Activated naive CD8-positive, alpha-beta T cell (primary cell): ENCODE results near the gene SYNM.

Experiments used
- H3K27ac Mint-ChIP-seq: one replicate; pipeline ENCODE4 v1.8.0; 2021; ENCODE audit warnings: mixed read lengths
- H3K27me3 Mint-ChIP-seq: one replicate; pipeline ENCODE4 v1.8.0; 2021; ENCODE audit warnings: mixed read lengths
- H3K36me3 Mint-ChIP-seq: one replicate; pipeline ENCODE4 v1.8.0; 2021; ENCODE audit warnings: mixed read lengths
- H3K4me1 Mint-ChIP-seq: one replicate; pipeline ENCODE4 v1.8.0; 2021; ENCODE audit warnings: low read depth, mixed read lengths
- H3K4me3 Mint-ChIP-seq: one replicate; pipeline ENCODE4 v1.8.0; 2021; ENCODE audit warnings: mild to moderate bottlenecking, mixed read lengths
- H3K9me3 Mint-ChIP-seq: one replicate; pipeline ENCODE4 v1.8.0; 2021; ENCODE audit warnings: low read depth, mixed read lengths

SYNM gene

DNA sequence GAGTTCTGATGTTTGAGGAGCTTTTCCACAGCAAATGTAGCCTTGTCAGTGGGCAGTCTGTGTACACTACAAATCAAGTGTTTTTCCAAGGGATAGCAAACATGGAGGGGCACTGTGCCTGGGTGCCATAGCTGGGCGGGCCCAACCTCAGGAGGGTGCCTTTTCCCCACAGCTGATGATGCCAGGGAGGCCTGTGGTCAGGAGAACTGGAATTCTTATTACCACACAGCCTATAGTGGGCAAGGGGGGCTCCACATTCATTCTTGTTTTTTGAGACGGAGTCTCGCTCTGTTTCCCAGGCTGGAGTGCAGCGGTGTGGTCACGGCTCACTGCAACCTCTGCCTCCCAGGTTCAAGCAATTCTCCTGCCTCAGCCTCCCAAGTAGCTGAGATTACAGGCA is 41.8 kb downstream of the SYNM start:
- Mint-ChIP-seq H3K27ac (no peak overlapping the region), H3K9me3 (no peaks in the 10 kb centered on the region), H3K27me3 (no peaks in the 10 kb centered on the region), H3K36me3 (no peaks in the 10 kb centered on the region), H3K4me3 (no peak overlapping the region), H3K4me1 (no peaks in the 10 kb centered on the region)

DNA sequence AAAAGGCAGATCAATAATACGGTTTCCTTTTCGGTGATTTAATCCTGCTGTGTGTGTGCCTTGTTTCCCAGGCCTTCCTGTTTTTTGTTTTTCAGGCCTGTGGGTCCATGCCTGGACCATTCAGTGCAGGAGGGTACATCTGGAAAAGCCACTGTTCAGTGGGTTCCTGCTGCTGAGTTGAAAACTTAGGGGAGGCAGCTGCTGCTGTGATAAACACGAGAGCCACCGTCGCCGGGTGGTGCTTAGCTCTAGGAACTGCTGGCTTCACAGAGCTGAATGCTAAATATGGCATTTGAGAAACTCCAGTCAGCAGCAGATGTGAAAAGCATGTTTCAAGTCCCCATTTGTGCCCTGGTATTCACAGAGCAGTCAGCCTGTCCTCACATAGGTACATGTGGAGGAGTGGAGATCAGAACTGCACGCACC is 44.0 kb downstream of the SYNM start:
- Mint-ChIP-seq H3K27me3 (peaks cover 1% of the 10 kb centered on the region), H3K4me3 (no peak overlapping the region), H3K27ac (no peak overlapping the region), H3K36me3 (no peaks in the 10 kb centered on the region), H3K4me1 (no peaks in the 10 kb centered on the region), H3K9me3 (no peaks in the 10 kb centered on the region)

DNA sequence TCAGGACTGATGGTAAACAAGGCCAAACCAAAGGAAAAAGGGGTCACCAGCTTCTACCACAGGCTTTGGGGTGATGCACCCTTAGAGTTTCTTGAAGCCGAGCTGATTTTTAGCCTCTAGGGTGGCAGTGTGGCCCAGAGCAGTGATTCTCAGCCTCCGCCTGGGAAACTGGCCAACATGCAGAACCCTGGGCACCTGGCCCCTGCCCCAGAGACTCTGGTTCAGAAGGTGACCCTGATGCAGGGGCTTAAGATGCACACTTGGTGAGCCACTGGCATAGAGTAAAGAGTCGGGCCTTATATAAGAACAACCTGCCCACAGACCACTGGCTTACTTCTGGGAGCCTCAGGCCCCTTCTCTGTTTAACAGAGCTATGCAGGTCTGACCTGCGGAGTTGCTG is 44.5 kb downstream of the SYNM start:
- H3K4me3 Mint-ChIP-seq: no peak overlapping the region

DNA sequence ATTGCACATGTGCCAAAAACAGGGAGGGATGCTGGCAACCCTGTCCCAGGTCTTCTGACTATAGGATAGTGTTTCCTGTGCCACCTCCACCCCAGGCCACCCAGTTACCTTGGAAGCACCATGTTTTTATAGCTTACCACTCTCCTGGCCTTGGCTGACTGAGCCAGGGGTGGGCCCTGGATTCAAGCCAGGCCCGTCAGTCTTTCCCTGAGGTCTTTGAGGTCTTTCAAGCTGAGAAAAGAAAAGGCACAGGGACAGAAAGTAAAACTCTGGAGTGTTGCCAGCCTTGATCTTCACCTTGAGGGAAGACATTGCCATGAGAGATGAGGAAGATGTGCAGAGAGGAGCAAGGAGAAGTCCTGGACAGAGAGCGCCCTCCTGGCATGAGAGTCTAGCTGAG is 46.3 kb downstream of the SYNM start:
- Mint-ChIP-seq H3K9me3 (no peaks in the 10 kb centered on the region), H3K27me3 (peaks cover 1% of the 10 kb centered on the region), H3K4me1 (no peaks in the 10 kb centered on the region), H3K36me3 (no peaks in the 10 kb centered on the region), H3K4me3 (no peak overlapping the region), H3K27ac (no peak overlapping the region)

More for the DNA sequence above, 44.5 kb downstream of the SYNM start:
- peaks cover 1% of the 10 kb centered on the region for H3K27me3 Mint-ChIP-seq
- H3K27ac Mint-ChIP-seq: no peak overlapping the region
- H3K4me1 Mint-ChIP-seq: no peaks in the 10 kb centered on the region
- H3K36me3 Mint-ChIP-seq: no peaks in the 10 kb centered on the region
- no peaks in the 10 kb centered on the region for H3K9me3 Mint-ChIP-seq

DNA sequence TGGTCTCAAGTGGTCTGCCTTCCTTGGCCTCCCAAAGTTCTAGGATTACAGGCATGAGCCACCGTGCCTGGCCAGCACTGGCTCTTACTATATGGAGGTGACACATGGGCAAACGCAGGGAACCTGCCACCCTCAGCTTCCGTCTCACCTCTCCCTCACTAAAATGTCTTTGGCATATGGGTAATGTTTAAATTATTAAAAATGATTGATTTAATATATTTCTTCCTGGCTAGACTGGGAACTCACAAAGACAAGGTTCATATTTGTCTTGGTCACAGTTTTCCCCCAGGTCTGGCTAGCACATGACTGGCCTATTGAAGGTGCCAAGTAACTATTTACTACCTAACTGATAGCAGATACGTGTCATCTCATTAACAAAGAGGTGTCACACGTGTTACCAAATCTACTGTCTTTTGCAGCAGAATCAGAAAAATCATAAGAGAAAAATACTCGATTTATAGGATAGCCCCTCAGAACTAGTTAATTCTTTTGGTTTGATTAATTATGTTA is 48.2 kb downstream of the SYNM start:
- H3K36me3 Mint-ChIP-seq: no peaks in the 10 kb centered on the region
- no peaks in the 10 kb centered on the region for H3K9me3 Mint-ChIP-seq
- no peaks in the 10 kb centered on the region for H3K4me1 Mint-ChIP-seq
- H3K27ac Mint-ChIP-seq: no peak overlapping the region
- H3K27me3 Mint-ChIP-seq: peaks cover 1% of the 10 kb centered on the region
- H3K4me3 Mint-ChIP-seq: no peak overlapping the region

DNA sequence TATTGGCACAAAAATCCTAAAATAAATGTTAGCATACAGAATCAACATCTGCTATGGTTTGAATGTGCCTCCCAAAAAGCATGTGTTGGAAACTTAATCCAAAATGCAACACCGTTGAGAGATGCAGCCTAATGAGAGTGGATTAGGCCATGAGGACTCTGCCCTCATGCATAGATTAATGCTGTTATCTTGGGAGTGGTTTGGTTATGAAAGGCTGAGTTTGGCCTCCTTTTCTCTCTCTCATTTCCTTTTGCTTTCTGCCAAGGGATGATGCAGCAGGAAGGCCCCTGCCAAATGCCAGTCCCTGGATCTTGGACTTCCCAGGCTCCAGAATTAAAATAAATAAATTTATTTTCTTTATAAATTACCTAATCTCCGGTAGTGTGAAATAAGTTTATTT is 49.4 kb downstream of the SYNM start:
- Mint-ChIP-seq H3K4me1 (no peaks in the 10 kb centered on the region), H3K36me3 (no peaks in the 10 kb centered on the region), H3K4me3 (no peak overlapping the region), H3K27ac (no peak overlapping the region), H3K27me3 (peaks cover 2% of the 10 kb centered on the region), H3K9me3 (no peaks in the 10 kb centered on the region)

DNA sequence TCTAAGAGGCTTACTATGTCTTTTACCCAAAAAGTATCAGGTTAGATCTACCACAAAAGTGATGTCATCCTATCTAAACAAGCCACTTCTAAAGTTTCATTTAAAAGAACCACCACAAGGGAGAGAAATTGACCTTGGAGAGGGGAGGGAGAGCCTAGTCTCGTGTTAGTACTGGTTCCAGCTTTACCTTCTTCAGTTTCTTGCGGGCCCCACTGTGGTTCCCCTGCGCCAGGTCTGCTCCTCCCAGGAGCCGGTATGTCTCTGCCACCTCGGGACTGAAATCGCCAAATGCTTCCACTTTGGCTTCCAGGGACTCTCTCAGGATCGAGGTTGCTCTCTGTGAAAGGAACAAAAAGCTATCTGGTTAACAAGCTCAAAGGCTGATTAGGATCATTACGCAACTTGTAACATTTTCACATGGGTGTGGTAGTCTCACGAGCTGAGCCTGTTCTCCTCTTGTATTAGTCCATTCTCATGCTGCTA is 51.1 kb downstream of the SYNM start:
- H3K27me3 Mint-ChIP-seq: peaks cover 3% of the 10 kb centered on the region
- H3K36me3 Mint-ChIP-seq: no peaks in the 10 kb centered on the region
- H3K9me3 Mint-ChIP-seq: no peaks in the 10 kb centered on the region
- H3K4me1 Mint-ChIP-seq: no peaks in the 10 kb centered on the region
- H3K27ac Mint-ChIP-seq: no peak overlapping the region
- no peak overlapping the region for H3K4me3 Mint-ChIP-seq

DNA sequence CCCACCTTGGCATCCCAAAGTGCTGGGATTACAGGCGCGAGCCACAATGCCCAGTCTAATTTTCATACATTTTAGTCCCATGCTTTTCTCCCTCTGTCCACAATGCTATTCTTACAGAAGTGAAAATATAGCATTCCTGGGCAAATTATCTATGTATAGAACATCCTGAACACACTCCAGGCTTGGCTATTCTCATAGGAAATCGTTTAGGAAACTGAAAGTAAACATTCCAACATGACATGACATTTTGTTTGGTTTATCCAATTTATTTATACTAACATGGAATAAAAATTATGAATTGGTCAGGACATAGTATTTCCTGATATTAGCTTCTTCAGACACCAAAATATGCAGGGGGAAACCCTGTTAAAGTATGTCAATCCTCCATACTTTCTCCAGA is 52.6 kb downstream of the SYNM start:
- H3K4me3 Mint-ChIP-seq: no peak overlapping the region
- H3K27me3 Mint-ChIP-seq: peaks cover 2% of the 10 kb centered on the region
- H3K4me1 Mint-ChIP-seq: no peaks in the 10 kb centered on the region
- no peaks in the 10 kb centered on the region for H3K9me3 Mint-ChIP-seq
- H3K27ac Mint-ChIP-seq: no peak overlapping the region
- no peaks in the 10 kb centered on the region for H3K36me3 Mint-ChIP-seq

DNA sequence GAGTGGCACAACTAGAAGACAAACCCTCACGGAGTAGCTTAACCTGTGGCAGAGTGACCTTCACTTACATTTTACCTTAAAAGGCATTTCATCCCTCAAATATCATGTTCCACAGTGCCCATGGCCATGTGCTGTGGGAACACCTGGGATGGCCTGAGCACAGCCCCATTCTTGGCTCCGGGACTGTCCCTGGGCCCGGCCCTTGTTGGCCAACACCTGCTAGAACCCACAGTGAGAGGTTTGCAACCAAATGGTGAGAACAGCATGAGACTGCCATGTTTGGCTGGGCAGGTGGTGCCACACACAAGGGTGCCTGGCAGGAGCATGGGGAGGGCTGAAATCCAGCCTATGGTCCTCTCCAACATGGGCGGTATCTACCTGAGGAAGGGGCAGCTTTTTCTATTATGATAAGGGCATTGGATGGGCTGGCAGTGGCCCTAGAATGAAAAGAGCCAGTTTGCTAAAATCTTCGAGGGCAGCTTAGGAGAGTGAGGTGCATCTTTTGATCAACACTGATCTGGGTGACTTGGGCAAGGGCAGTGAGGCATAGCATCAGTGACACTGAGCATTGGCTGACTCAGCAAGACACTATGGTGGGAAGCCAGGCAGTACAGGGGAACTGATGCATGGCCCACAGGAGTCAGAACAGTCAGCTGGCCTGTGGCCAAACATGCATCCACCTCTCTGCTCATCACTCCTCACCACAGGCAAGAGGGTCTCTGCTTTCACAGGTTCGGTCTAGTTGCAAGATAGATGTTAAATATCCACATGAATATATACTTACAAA is 53.9 kb downstream of the SYNM start:
- peaks cover 2% of the 10 kb centered on the region for H3K27me3 Mint-ChIP-seq
- H3K4me1 Mint-ChIP-seq: peaks cover 6% of the 10 kb centered on the region
- no peaks in the 10 kb centered on the region for H3K36me3 Mint-ChIP-seq
- H3K9me3 Mint-ChIP-seq: no peaks in the 10 kb centered on the region
- no peak overlapping the region for H3K4me3 Mint-ChIP-seq
- no peak overlapping the region for H3K27ac Mint-ChIP-seq

DNA sequence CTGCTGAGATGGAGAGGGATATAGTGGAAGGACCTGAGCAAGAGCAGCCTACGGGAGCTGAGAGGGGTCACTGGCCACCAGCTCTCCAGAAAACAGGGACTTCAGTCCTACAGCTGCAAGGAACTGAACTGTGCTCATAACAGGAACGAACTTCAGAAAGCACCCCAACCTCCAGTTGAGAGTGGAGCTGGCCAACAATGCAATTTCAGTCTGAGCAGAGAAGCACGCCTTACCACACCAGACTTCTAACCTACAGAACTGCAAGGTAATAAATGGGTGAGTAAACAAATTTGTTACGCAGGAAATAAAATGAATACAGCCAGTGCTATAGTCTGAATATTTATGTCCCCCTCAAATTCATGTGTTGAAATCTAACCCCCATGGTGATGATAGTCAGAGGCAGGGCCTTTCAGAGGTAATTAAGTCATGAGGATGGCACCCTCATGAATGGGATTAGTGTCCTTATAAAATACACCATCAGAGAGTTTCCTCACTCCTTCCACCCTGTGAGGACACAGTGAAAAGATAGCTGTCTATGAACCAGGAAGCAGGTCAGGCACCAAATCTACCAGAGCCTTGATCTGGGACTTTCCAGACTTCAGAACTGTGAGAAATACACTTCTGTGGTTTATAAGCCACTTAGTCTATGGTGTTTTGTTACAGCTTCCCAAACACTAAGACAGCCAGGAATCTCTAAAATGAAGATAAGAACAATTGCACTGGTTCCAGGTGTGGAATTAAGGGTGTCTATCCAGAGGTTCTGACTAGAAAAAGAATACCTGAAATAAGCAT is 58.6 kb downstream of the SYNM start:
- no peak overlapping the region for H3K4me3 Mint-ChIP-seq
- H3K9me3 Mint-ChIP-seq: no peaks in the 10 kb centered on the region
- H3K27me3 Mint-ChIP-seq: peaks cover 2% of the 10 kb centered on the region
- H3K4me1 Mint-ChIP-seq: peaks cover 8% of the 10 kb centered on the region
- H3K36me3 Mint-ChIP-seq: no peaks in the 10 kb centered on the region
- H3K27ac Mint-ChIP-seq: no peak overlapping the region

DNA sequence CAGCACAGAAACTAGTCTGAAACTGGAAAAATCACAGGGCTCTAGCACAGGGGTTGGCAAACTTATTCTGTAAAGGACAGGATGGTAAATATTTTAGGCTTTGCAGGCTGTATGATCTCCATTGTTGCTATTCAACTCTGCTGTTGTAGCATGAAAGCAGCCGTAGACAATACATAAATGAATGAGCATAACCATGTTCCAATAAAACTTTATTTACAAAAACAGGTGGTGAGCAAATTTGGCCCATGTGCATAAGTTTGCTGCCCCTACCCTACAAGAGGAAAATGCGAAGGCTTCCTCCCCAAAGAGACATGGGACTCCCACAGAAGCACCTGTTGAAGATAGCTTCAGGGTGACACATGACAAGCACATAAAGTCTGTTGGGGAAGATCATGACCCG is 59.2 kb downstream of the SYNM start:
- Mint-ChIP-seq H3K27ac (no peak overlapping the region), H3K36me3 (no peaks in the 10 kb centered on the region), H3K4me1 (peaks cover 8% of the 10 kb centered on the region), H3K4me3 (no peak overlapping the region), H3K9me3 (no peaks in the 10 kb centered on the region), H3K27me3 (peaks cover 2% of the 10 kb centered on the region)

DNA sequence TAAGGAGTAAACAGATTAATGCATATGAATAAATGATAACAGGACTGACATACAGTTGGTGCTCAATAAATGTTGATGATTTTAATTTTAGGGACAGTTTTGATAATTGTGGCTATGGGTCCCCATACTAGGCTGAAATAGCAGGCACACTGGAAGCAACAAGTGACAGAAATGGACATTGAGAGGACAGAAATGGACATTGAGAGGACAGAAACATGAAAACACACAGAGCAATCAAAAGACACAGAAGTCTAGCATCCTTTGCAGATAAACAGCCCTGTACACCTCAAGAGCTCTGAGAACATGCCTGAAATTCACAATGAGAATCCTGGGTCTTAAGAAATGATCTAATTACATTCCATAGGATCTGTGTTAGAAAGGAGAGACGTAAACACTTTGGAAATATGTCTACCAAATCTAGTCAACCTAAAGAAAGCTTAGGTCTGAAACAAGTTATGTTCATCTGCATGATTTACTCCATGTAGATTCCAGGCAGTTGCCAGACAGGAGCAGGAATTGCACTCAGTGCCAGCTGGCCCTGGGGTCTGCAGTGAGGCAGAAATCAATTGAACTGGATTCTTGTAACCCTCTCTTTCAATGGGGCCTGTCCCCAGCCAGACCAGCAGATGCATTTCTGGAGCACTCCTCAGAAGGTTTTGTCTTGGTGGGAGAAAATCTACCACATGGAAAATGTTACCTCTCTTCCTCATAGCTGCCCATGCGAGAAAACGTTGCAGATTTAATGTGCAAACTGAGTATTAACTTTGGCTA is 60.3 kb downstream of the SYNM start:
- Mint-ChIP-seq H3K9me3 (no peaks in the 10 kb centered on the region), H3K4me3 (no peak overlapping the region), H3K4me1 (peaks cover 8% of the 10 kb centered on the region), H3K27me3 (no peaks in the 10 kb centered on the region), H3K36me3 (no peaks in the 10 kb centered on the region), H3K27ac (no peak overlapping the region)

DNA sequence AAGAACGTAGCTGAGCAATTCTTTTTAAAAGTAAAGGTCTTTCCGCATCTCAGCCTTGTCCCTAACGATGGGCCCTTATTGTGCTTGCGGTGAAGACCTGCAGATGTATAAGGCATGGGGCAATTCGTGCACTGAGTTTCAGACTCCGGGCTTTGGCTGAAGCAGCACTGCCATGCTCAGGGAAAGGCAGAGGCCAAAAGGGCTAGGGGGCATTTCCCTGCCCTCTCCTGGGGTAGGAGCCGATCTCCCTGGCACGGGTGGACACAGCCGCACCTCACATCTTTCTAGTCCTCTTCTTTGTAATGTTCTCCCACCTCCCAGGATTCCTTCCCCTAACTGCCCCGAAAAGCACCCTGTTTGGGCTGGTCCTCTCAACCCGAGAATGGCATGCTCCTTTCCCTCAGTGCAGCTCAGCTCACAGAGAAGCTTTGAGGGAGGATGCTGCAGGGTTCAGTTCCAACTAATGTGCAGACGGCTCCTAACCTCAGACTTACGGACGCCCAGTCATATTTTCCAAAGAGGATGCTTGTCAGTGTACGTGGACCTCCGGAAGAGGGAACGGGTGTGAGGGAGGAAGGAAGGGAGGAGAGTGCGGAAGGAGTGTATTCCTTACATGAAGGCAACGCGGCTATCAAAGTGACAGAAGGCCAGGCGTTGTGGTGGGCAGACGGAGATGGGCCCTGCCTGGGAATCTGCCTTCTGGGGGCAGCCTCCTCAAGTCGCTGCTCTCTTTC is 61.2 kb downstream of the SYNM start:
- Mint-ChIP-seq H3K27me3 (no peaks in the 10 kb centered on the region), H3K4me1 (peaks cover 8% of the 10 kb centered on the region), H3K9me3 (no peaks in the 10 kb centered on the region), H3K36me3 (no peaks in the 10 kb centered on the region), H3K27ac (no peak overlapping the region), H3K4me3 (no peak overlapping the region)

DNA sequence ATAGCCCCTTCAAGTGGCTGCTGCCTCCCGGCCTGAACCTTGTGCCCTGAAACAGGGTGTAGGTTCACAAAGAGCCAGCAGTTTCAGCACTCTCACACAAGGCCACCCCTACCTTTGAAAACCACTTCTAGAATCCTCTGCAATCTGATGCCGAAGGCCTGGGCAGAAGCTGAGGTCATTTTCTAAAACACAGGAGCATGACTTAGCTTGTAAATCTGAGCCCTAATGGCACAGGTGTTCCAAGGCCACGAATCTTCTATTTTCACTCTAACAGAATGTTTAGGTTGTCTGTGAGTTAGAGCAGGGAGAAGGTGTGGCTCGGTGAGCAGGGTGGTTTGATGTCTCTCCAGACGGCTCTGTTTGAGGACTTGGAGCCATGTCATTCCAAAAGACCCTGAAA is 62.3 kb downstream of the SYNM start:
- Mint-ChIP-seq H3K4me1 (peaks cover 8% of the 10 kb centered on the region), H3K27ac (no peak overlapping the region)

More for the DNA sequence above, 62.3 kb downstream of the SYNM start:
- no peaks in the 10 kb centered on the region for H3K27me3 Mint-ChIP-seq
- H3K36me3 Mint-ChIP-seq: no peaks in the 10 kb centered on the region
- H3K4me3 Mint-ChIP-seq: no peak overlapping the region
- no peaks in the 10 kb centered on the region for H3K9me3 Mint-ChIP-seq
